Dendritic cell treated with granulocyte-macrophage colony-stimulating factor and Interleukin-4, amounts not matched to agents 40 ng/mL and 50 ng/mL, for 4 days (primary cell): ENCODE measurements around the gene ALOX12.

ENCODE experiments used
- H3K27ac Mint-ChIP-seq: one replicate; pipeline ENCODE4 v1.8.0; 2022; ENCODE audit warnings: mild to moderate bottlenecking, mixed read lengths
- H3K27me3 Mint-ChIP-seq: one replicate; pipeline ENCODE4 v1.8.0; 2022; ENCODE audit warnings: mild to moderate bottlenecking, mixed read lengths
- H3K36me3 Mint-ChIP-seq: one replicate; pipeline ENCODE4 v1.8.0; 2022; ENCODE audit warnings: low read depth, mixed read lengths
- H3K4me1 Mint-ChIP-seq: one replicate; pipeline ENCODE4 v1.8.0; 2022; ENCODE audit warnings: low read depth, mixed read lengths
- H3K4me3 Mint-ChIP-seq: one replicate; pipeline ENCODE4 v1.8.0; 2022; ENCODE audit warnings: mild to moderate bottlenecking, moderate library complexity, mixed read lengths
- H3K9me3 Mint-ChIP-seq: one replicate; pipeline ENCODE4 v1.8.0; 2022; ENCODE audit warnings: mixed read lengths
- intact Hi-C: fragments of 100-400 bp; cut with micrococcal nuclease; formaldehyde crosslinking; loops from one replicate; pipeline ENCODE4 v1.15.0; 2022

The ALOX12 gene

DNA sequence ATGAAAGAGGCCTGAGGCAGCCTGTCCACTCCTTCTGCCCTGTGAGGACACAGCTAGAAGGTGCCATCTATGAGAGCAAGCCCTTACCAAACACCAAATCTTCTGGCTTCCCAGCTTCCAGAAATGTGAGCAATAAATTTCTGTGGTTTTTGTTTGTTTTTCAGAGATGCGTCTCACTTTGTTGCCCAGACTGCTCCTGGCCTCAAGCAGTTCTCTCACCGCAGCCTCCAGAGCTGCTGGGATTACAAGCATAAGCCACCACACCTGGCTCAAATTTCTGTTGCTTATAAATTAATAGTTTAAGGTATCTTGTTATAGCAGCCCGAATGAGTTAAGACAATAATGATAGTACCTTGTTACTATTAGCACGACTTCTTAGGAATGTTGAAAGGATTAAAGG lies 60.5 kb downstream of the ALOX12 start:
- Mint-ChIP-seq H3K9me3 (no peaks in the 10 kb centered on the region), H3K4me1 (peaks cover 32% of the 10 kb centered on the region), H3K27me3 (no peaks in the 10 kb centered on the region), H3K36me3 (peaks cover 11% of the 10 kb centered on the region), H3K4me3 (no peak overlapping the region), H3K27ac (no peak overlapping the region)
- intact Hi-C loops = no loop called here

GRCh38 chr17:7058831-7059447 lies 63.1 kb downstream of the ALOX12 start:
- Mint-ChIP-seq H3K27ac (peak overlapping the region; percentile 12), H3K27me3 (no peaks in the 10 kb centered on the region), H3K4me1 (peaks cover 43% of the 10 kb centered on the region), H3K9me3 (no peaks in the 10 kb centered on the region), H3K36me3 (peaks cover 37% of the 10 kb centered on the region), H3K4me3 (no peak overlapping the region)
- intact Hi-C loops = no loop called here
